ENCODE results near the gene NDUFAF3. TPM values are rescaled to one million over a fixed set of nuclear protein-coding genes. Genes with fewer than 3 reads are reported as not detected.

Gene NDUFAF3
- total RNA-seq, 2 experiments from 2014 or later: 78.9 to 82.4 TPM

DNA sequence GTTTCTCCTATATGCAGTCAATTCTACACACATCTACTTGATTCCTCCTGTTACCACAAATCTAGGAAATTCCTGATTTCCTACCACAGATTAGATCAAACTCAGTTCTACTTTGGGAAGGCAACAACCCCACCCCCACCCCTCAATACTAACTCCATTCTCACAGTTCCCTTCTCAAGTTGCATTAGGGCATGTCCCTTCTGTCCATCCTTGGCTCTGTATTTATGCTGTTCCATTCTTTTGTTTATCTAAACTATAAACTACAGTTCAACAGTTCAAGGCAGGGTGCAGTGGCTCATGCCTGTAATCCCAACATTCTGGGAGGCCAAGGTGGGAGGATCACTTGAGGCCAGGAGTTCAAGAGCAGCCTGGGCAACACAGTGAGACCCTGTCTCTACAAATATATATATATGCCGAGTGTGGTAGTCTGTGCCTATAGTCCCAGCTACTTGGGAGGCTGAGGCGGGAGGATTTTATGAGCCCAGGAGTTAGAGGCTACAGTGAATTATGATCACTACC, 32.5 kb downstream of the NDUFAF3 start:
- H3K27ac Mint-ChIP-seq: peak overlapping the region; percentile 19
- peaks cover 2% of the 10 kb centered on the region for H3K4me1 Mint-ChIP-seq
- POLR2A ChIA-PET: no interaction called here
- H3K27me3 Mint-ChIP-seq: no peaks in the 10 kb centered on the region
- H3K4me3 Mint-ChIP-seq: no peak overlapping the region
- H3K9me3 Mint-ChIP-seq: no peaks in the 10 kb centered on the region
- no peak for ATAC-seq (ENCODE audit: low read depth)
- H3K36me3 Mint-ChIP-seq: peaks cover 21% of the 10 kb centered on the region
- no peak for DNase-seq

DNA sequence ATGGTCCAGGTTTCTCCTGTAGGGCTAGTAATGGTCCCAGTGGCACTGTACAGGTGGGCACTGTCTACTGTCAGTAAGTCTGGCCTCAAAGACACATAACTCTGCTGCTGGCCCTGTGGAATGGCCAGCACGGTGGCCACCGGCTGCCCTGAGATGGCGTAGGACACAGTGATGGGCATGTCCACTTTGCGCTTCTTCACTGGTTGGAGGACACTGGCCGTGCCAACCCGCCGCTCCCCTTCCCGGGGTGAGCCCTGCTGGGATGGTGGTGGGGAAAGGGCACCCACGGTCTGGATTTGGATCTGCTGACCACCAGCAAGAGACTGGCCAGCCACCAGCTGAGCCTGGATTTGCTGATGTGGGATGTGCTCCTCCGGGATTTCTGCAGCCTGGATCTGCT, 35.3 kb downstream of the NDUFAF3 start:
- Mint-ChIP-seq H3K4me3 (no peak overlapping the region), H3K27me3 (no peaks in the 10 kb centered on the region), H3K4me1 (no peaks in the 10 kb centered on the region), H3K27ac (no peak overlapping the region), H3K9me3 (no peaks in the 10 kb centered on the region), H3K36me3 (peaks cover 22% of the 10 kb centered on the region)
- DNase-seq (no peak), ATAC-seq (ENCODE audit: low read depth) (no peak)
- POLR2A ChIA-PET: interaction anchor here (0.6 kb wide), 1 partner anchor 81 kb away, joined by 3 read pairs; no protein-coding TSS in a partner anchor

DNA sequence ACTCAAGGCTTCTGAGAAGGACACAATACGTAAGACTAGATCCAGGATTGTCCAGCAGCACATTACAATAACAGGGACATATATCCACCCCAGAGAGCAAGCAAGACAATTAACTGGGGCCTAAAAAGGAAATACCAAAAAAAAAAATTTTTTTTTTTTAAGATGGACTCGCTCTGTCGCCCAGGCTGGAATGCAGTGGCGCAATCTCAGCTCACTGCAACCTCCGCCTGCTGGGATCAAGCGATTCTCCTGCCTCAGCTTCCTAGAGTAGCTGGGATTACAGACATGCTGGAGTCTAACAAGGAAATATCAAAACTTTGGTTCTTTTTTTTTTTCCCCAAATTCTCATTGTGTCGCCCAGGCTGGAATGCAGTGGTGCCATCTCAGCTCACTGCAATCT, 36.1 kb downstream of the NDUFAF3 start:
- no peak for ATAC-seq (ENCODE audit: low read depth)
- H3K27ac Mint-ChIP-seq: no peak overlapping the region
- no peak overlapping the region for H3K4me3 Mint-ChIP-seq
- H3K27me3 Mint-ChIP-seq: no peaks in the 10 kb centered on the region
- POLR2A ChIA-PET: interaction anchor here (0.7 to 1.6 kb wide), 2 partner anchors 29 to 121 kb away, joined by 3 to 4 read pairs; partner anchors contain the start of gene IMPDH2
- H3K4me1 Mint-ChIP-seq: no peaks in the 10 kb centered on the region
- no peak for DNase-seq
- H3K9me3 Mint-ChIP-seq: no peaks in the 10 kb centered on the region
- peaks cover 19% of the 10 kb centered on the region for H3K36me3 Mint-ChIP-seq

Small RNA genes within 50 kb of the gene (microRNA-seq; reads per million reads assigned to microRNA genes)
- gene MIR191 (16,445 reads per million, percentile 97 among the genes with 10 or more reads in this experiment), gene MIR425 (4,179 reads per million, percentile 90 among the genes with 10 or more reads in this experiment)

Other genes with a start within 250 kb of the NDUFAF3 start
- 10 to 100 TPM; 37.0 to 37.6 TPM for gene PRKAR2A, start 174.2 kb upstream of the NDUFAF3 start, total RNA-seq
- 10 to 100 TPM; 27.5 to 28.3 TPM for gene SLC25A20, start 123.2 kb upstream of the NDUFAF3 start, total RNA-seq
- 100 to 1,000 TPM; 108 to 118 TPM for gene ARIH2, start 103.3 kb upstream of the NDUFAF3 start, total RNA-seq
- gene P4HTM, start 31.9 kb upstream of the NDUFAF3 start, total RNA-seq: 10 to 100 TPM; 57.4 to 57.7 TPM
- gene WDR6, start 14.7 kb upstream of the NDUFAF3 start, total RNA-seq: 100 to 1,000 TPM; 185 to 207 TPM
- gene DALRD3, start 3.5 kb upstream of the NDUFAF3 start, total RNA-seq: 10 to 100 TPM; 27.9 to 29.9 TPM
- gene IMPDH2, start 7.3 kb downstream of the NDUFAF3 start, total RNA-seq: 100 to 1,000 TPM; 145 to 146 TPM
- 100 to 1,000 TPM; 141 to 153 TPM for gene QRICH1, start 72.0 kb downstream of the NDUFAF3 start, total RNA-seq
- gene QARS1, start 82.6 kb downstream of the NDUFAF3 start, total RNA-seq: 100 to 1,000 TPM; 223 to 237 TPM
- gene USP19, start 98.7 kb downstream of the NDUFAF3 start, total RNA-seq: 10 to 100 TPM; 77.8 to 78.2 TPM
- gene LAMB2, start 110.9 kb downstream of the NDUFAF3 start, total RNA-seq: 1 to 10 TPM in 1 of 2 experiments, under 1 TPM in 1; 0.45 to 1.2 TPM
- gene CCDC71, start 144.2 kb downstream of the NDUFAF3 start, total RNA-seq: 10 to 100 TPM; 27.5 to 29.2 TPM
- gene KLHDC8B, start 149.5 kb downstream of the NDUFAF3 start, total RNA-seq: 1 to 10 TPM; 2.6 to 3.2 TPM

All from activated naive CD8-positive, alpha-beta T cell treated with anti-CD3 and anti-CD28 coated beads, Interleukin-2, amount 10 ng/mL, durations not matched to agents 7 days and 5 days (primary cell).